Stimulated activated CD8-positive, alpha-beta memory T cell treated with anti-CD3 and anti-CD28 coated beads, Interleukin-12 subunit alpha, Interleukin-12 subunit beta, amount 100 ng/mL, for 1 hour (primary cell): Measurements from ENCODE around the gene HHIPL1.

Experiments used
- DNase-seq: peaks from one replicate; pipeline ENCODE4 v3.0.0-alpha.2; 2020; ENCODE audit warnings: low read depth

The HHIPL1 gene

GRCh38 chr14:99718031-99718810, 73.3 kb downstream of the HHIPL1 start:
- no peak for DNase-seq

GRCh38 chr14:99718811-99719192, 73.9 kb downstream of the HHIPL1 start:
- no peak for DNase-seq

- DNase-seq: no peak
Observed at GRCh38 chr14:99720941-99721791, 76.2 kb downstream of the HHIPL1 start.

GRCh38 chr14:99721792-99722516, 77.0 kb downstream of the HHIPL1 start:
- DNase-seq: no peak

GRCh38 chr14:99722741-99723140, 77.8 kb downstream of the HHIPL1 start:
- DNase-seq: no peak

- DNase-seq: no peak
Observed at GRCh38 chr14:99724196-99724891, 79.4 kb downstream of the HHIPL1 start.

GRCh38 chr14:99724939-99725773, 80.2 kb downstream of the HHIPL1 start:
- DNase-seq: no peak

GRCh38 chr14:99725774-99726537, 81.0 kb downstream of the HHIPL1 start:
- no peak for DNase-seq

- DNase-seq: no peak
Observed at GRCh38 chr14:99726538-99727095, 81.7 kb downstream of the HHIPL1 start.

- DNase-seq: no peak
Observed at GRCh38 chr14:99727096-99727870, 82.4 kb downstream of the HHIPL1 start.

GRCh38 chr14:99728231-99728920, 83.4 kb downstream of the HHIPL1 start:
- DNase-seq: no peak

GRCh38 chr14:99728981-99729451, 84.1 kb downstream of the HHIPL1 start:
- DNase-seq: no peak
